ENCODE results near the gene TSPAN18. TPM values are rescaled to one million over a fixed set of nuclear protein-coding genes. Genes with fewer than 3 reads are reported as not detected.

Gene TSPAN18
- total and polyA plus RNA-seq, 2 of the 8 experiments (the other 6 are each of a cell fraction or from before 2014, with no cell fraction given): 5.2 to 10.2 TPM

DNA sequence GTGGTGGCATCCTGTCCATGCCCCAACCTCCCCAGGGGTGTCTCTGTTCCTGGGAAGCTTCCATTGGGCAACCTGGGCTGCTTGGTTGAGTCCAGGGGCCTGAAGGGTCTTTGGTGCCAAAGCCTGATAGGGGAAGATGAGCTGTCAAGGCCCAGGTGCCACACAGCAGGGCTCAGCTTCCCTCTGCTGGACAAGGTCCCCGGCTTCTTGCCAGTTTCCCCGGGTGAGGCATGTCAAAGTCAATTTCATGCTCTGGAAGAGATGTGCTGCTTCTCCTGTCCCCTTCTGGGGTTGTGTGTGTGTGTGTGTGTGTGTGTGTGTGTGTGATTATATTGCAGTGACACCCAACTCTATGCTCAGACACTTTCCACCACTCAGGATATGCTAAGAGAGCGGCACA lies 197.0 kb downstream of the TSPAN18 start (continued):
- TF ChIP-seq CHD7 (IDR thresholded peaks at IDR 0.05; ENCODE audit: insufficient replicate concordance, low read length) (no peak), EP300 (IDR thresholded peaks at IDR 0.05; ENCODE audit: borderline replicate concordance in 1 of 2, low read depth in 2 of 2, low read length in 2 of 2) (no peak), HDAC2 (IDR thresholded peaks at IDR 0.05; ENCODE audit: borderline replicate concordance in 1 of 2, low read depth in 2 of 2, low read length in 2 of 2) (no peak), CBX5 (IDR thresholded peaks at IDR 0.05; ENCODE audit: low read depth, low read length) (no peak), NANOG (IDR thresholded peaks at IDR 0.05; ENCODE audit: insufficient read depth, low read depth, low read length, poor library complexity, severe bottlenecking) (no peak), YY1 (IDR thresholded peaks at IDR 0.05; ENCODE audit: low read depth, low read length) (no peak), RAD21 (IDR thresholded peaks at IDR 0.05 in 1 of 2, conservative IDR thresholded peaks at IDR 0.05 in 1 of 2; ENCODE audit: low read depth in 2 of 2, low read length in 2 of 2) (no peak), CHD2 (IDR thresholded peaks at IDR 0.05; ENCODE audit: low read length) (no peak)
